Activated CD4-positive, alpha-beta T cell treated with anti-CD3 and anti-CD28 coated beads, Interleukin-2, amount 50 U/mL, for 1 hour (primary cell): Measurements from ENCODE around the gene PRSS50.

Experiments
- DNase-seq: peaks from one replicate; pipeline ENCODE4 v3.0.0-alpha.2; 2020

PRSS50 gene

GRCh38 chr3:46690798-46691197 lies 26.9 kb downstream of the PRSS50 start:
- DNase-seq: no peak

GRCh38 chr3:46685446-46685845 lies 32.2 kb downstream of the PRSS50 start:
- DNase-seq: no peak

GRCh38 chr3:46684891-46685290 lies 32.8 kb downstream of the PRSS50 start:
- DNase-seq: no peak

- DNase-seq: no peak
Observed at GRCh38 chr3:46682974-46683373, 34.7 kb downstream of the PRSS50 start.

- no peak for DNase-seq
Observed at GRCh38 chr3:46681856-46682540, 35.7 kb downstream of the PRSS50 start.

GRCh38 chr3:46681387-46681786 lies 36.3 kb downstream of the PRSS50 start:
- DNase-seq: no peak

GRCh38 chr3:46680298-46680826 lies 37.3 kb downstream of the PRSS50 start:
- no peak for DNase-seq

- DNase-seq: no peak
Observed at GRCh38 chr3:46679681-46680080, 38.0 kb downstream of the PRSS50 start.

GRCh38 chr3:46678280-46678679 lies 39.4 kb downstream of the PRSS50 start:
- DNase-seq: no peak

- no peak for DNase-seq
Observed at GRCh38 chr3:46677411-46677726, 40.3 kb downstream of the PRSS50 start.

GRCh38 chr3:46676601-46677410 lies 40.9 kb downstream of the PRSS50 start:
- DNase-seq: no peak

GRCh38 chr3:46675843-46676567 lies 41.7 kb downstream of the PRSS50 start:
- DNase-seq: no peak

GRCh38 chr3:46675426-46675825 lies 42.2 kb downstream of the PRSS50 start:
- no peak for DNase-seq

- no peak for DNase-seq
Observed at GRCh38 chr3:46674031-46674845, 43.4 kb downstream of the PRSS50 start.

GRCh38 chr3:46673151-46674030 lies 44.3 kb downstream of the PRSS50 start:
- DNase-seq: no peak

- no peak for DNase-seq
Observed at GRCh38 chr3:46672349-46672695, 45.3 kb downstream of the PRSS50 start.

- no peak for DNase-seq
Observed at GRCh38 chr3:46671541-46672348, 45.9 kb downstream of the PRSS50 start.

GRCh38 chr3:46670891-46671427 lies 46.7 kb downstream of the PRSS50 start:
- DNase-seq: no peak

GRCh38 chr3:46670000-46670890 lies 47.4 kb downstream of the PRSS50 start:
- DNase-seq: no peak
